Measurements from ENCODE around the gene KAT2B. TPM values are rescaled to one million over a fixed set of nuclear protein-coding genes. Genes with fewer than 3 reads are reported as not detected.
A peak's percentile ranks its signal among the peaks of the same experiment; 100 is the strongest.
"Not testable (repeated sequence)": the region's sequence is repeated elsewhere in the genome, so short reads cannot be mapped to it uniquely, and the experiment has no call there.

The KAT2B gene
- total RNA-seq, result 10.9 and 12.1 TPM in 2 replicates

DNA sequence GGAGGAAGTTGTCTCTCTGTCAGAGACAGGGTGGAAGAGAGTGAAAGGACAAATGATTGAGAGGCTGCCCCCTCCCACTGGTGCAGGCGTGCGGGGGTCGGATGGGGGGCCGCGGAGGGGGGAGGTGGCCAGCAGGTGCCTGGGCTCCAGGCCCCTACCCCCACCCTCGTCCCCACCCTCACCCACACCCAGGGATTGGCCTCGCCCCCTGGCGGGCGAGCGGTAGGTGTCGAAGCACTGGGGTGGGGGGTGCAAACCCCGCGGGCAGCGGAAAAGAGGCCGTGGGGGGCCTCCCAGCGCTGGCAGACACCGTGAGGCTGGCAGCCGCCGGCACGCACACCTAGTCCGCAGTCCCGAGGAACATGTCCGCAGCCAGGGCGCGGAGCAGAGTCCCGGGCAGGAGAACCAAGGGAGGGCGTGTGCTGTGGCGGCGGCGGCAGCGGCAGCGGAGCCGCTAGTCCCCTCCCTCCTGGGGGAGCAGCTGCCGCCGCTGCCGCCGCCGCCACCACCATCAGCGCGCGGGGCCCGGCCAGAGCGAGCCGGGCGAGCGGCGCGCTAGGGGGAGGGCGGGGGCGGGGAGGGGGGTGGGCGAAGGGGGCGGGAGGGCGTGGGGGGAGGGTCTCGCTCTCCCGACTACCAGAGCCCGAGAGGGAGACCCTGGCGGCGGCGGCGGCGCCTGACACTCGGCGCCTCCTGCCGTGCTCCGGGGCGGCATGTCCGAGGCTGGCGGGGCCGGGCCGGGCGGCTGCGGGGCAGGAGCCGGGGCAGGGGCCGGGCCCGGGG, at the start of gene KAT2B:
Gene KAT2B, plus strand, starts transcription at position 682 of the 783 bp plus-strand sequence. Its CDS starts 32 bp downstream, at position 714.
- peak within 1 kb of the TSS; percentile 95 for H3K4me3 Mint-ChIP-seq (ENCODE audit: low read depth)
- peak; percentile 77 for DNase-seq (ENCODE audit: low spot score)
- no peaks in the 10 kb centered on the region for H3K36me3 Mint-ChIP-seq (ENCODE audit: low read depth)
- intact Hi-C loops (cut with micrococcal nuclease), result loop anchor here (1.0 to 2.0 kb wide), 2 partner anchors 64 to 103 kb away; no protein-coding TSS in a partner anchor
- peaks cover 45% of the 10 kb centered on the region for H3K4me1 Mint-ChIP-seq (ENCODE audit: low read depth)
- peaks cover 5% of the 10 kb centered on the region for H3K27me3 Mint-ChIP-seq (ENCODE audit: low read depth)
- H3K27ac Mint-ChIP-seq, result peak within 1 kb of the TSS; percentile 91
- H3K9me3 Mint-ChIP-seq, result no peaks in the 10 kb centered on the region

GRCh38 chr3:19994796-19995195, 45.5 kb upstream of the KAT2B start:
- Mint-ChIP-seq H3K4me3 (ENCODE audit: low read depth) (no peak overlapping the region), H3K4me1 (ENCODE audit: low read depth) (peaks cover 1% of the 10 kb centered on the region), H3K36me3 (ENCODE audit: low read depth) (no peaks in the 10 kb centered on the region), H3K27me3 (ENCODE audit: low read depth) (no peaks in the 10 kb centered on the region), H3K9me3 (no peaks in the 10 kb centered on the region), H3K27ac (no peak overlapping the region)
- intact Hi-C loops (cut with micrococcal nuclease), result no loop called here
- no peak for DNase-seq (ENCODE audit: low spot score)

GRCh38 chr3:19997502-19997901, 42.7 kb upstream of the KAT2B start:
- Mint-ChIP-seq H3K27ac (no peak overlapping the region), H3K4me3 (ENCODE audit: low read depth) (no peak overlapping the region), H3K9me3 (no peaks in the 10 kb centered on the region), H3K27me3 (ENCODE audit: low read depth) (no peaks in the 10 kb centered on the region), H3K36me3 (ENCODE audit: low read depth) (no peaks in the 10 kb centered on the region), H3K4me1 (ENCODE audit: low read depth) (no peaks in the 10 kb centered on the region)
- no peak for DNase-seq (ENCODE audit: low spot score)
- intact Hi-C loops (cut with micrococcal nuclease), result no loop called here

DNA sequence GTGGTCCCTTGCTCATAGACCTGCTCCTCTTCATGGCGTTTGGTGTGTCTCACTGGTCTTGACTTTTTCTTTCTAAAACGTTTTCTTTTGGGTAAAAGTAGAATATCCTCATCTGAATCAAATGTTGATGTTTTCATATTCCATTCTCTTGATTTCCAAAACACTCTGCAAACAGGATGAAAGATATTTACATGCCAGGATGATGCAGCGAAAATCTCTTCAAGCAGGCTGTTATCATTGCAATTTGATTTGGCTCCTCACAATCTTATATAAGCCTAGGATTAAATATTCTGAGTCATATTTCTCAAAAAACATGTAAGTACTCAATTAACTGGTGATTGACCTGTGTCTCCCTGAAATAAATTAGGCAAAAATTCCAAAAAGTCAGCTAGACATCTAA, 38.3 kb upstream of the KAT2B start:
- no peak for DNase-seq (ENCODE audit: low spot score)

GRCh38 chr3:20007960-20008359, 32.3 kb upstream of the KAT2B start:
- Mint-ChIP-seq H3K9me3 (no peaks in the 10 kb centered on the region), H3K36me3 (ENCODE audit: low read depth) (no peaks in the 10 kb centered on the region), H3K4me3 (ENCODE audit: low read depth) (no peak overlapping the region), H3K4me1 (ENCODE audit: low read depth) (no peaks in the 10 kb centered on the region), H3K27me3 (ENCODE audit: low read depth) (no peaks in the 10 kb centered on the region), H3K27ac (no peak overlapping the region)
- intact Hi-C loops (cut with micrococcal nuclease), result no loop called here
- DNase-seq (ENCODE audit: low spot score), result no peak

More for the DNA sequence above, 38.3 kb upstream of the KAT2B start:
- Mint-ChIP-seq H3K27me3 (ENCODE audit: low read depth) (no peaks in the 10 kb centered on the region), H3K4me3 (ENCODE audit: low read depth) (no peak overlapping the region), H3K27ac (no peak overlapping the region), H3K9me3 (no peaks in the 10 kb centered on the region), H3K36me3 (ENCODE audit: low read depth) (no peaks in the 10 kb centered on the region), H3K4me1 (ENCODE audit: low read depth) (no peaks in the 10 kb centered on the region)
- intact Hi-C loops (cut with micrococcal nuclease), result no loop called here

- no peak for DNase-seq (ENCODE audit: low spot score)
- no peak overlapping the region for H3K4me3 Mint-ChIP-seq (ENCODE audit: low read depth)
- no peak overlapping the region for H3K27ac Mint-ChIP-seq
- H3K4me1 Mint-ChIP-seq (ENCODE audit: low read depth), result no peaks in the 10 kb centered on the region
- no peaks in the 10 kb centered on the region for H3K36me3 Mint-ChIP-seq (ENCODE audit: low read depth)
- no peaks in the 10 kb centered on the region for H3K9me3 Mint-ChIP-seq
- intact Hi-C loops (cut with micrococcal nuclease), result no loop called here
- no peaks in the 10 kb centered on the region for H3K27me3 Mint-ChIP-seq (ENCODE audit: low read depth)
Observed at GRCh38 chr3:20008646-20009045, 31.6 kb upstream of the KAT2B start.

- H3K36me3 Mint-ChIP-seq (ENCODE audit: low read depth), result no peaks in the 10 kb centered on the region
- H3K27ac Mint-ChIP-seq, result no peak within 1 kb of the TSS
- DNase-seq (ENCODE audit: low spot score), result no peak
- intact Hi-C loops (cut with micrococcal nuclease), result no loop called here
- H3K9me3 Mint-ChIP-seq, result no peaks in the 10 kb centered on the region
- H3K4me3 Mint-ChIP-seq (ENCODE audit: low read depth), result no peak within 1 kb of the TSS
- no peaks in the 10 kb centered on the region for H3K4me1 Mint-ChIP-seq (ENCODE audit: low read depth)
- no peaks in the 10 kb centered on the region for H3K27me3 Mint-ChIP-seq (ENCODE audit: low read depth)
Observed at GRCh38 chr3:20012164-20012563, 28.1 kb upstream of the KAT2B start, which contains the start of gene PP2D1. TSS of gene PP2D1 (minus strand) at chr3:20012264. CDS start at chr3:20012072, 192 bp downstream.

GRCh38 chr3:20013396-20013795, 26.9 kb upstream of the KAT2B start:
- intact Hi-C loops (cut with micrococcal nuclease), result no loop called here

DNA sequence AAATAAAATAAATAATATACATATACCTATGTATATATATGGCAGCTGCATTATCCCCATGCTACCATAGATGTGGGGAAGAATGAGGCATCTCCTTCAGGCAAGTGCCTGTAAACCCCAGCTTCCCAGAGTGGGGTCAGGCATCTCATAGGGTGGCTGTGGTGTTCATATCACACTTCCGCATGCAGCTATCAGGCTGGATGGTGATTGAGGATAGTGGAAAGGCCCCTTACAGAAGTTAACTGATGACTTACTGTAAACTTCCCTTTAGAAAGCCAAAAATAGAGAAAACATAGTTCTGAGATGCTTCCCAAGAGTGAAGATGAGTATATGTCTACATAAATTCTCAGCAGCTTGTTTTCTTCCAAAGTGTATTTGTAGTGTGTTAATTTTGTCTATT, 24.7 kb upstream of the KAT2B start:
- no peaks in the 10 kb centered on the region for H3K27me3 Mint-ChIP-seq (ENCODE audit: low read depth)
- no peaks in the 10 kb centered on the region for H3K36me3 Mint-ChIP-seq (ENCODE audit: low read depth)
- intact Hi-C loops (cut with micrococcal nuclease), result no loop called here
- no peak overlapping the region for H3K4me3 Mint-ChIP-seq (ENCODE audit: low read depth)
- H3K27ac Mint-ChIP-seq, result no peak overlapping the region
- no peak for DNase-seq (ENCODE audit: low spot score)
- H3K9me3 Mint-ChIP-seq, result no peaks in the 10 kb centered on the region
- no peaks in the 10 kb centered on the region for H3K4me1 Mint-ChIP-seq (ENCODE audit: low read depth)

More at GRCh38 chr3:20013396-20013795, 26.9 kb upstream of the KAT2B start:
- no peak overlapping the region for H3K4me3 Mint-ChIP-seq (ENCODE audit: low read depth)
- no peaks in the 10 kb centered on the region for H3K36me3 Mint-ChIP-seq (ENCODE audit: low read depth)
- DNase-seq (ENCODE audit: low spot score), result no peak
- H3K4me1 Mint-ChIP-seq (ENCODE audit: low read depth), result no peaks in the 10 kb centered on the region
- no peaks in the 10 kb centered on the region for H3K27me3 Mint-ChIP-seq (ENCODE audit: low read depth)
- H3K27ac Mint-ChIP-seq, result no peak overlapping the region
- no peaks in the 10 kb centered on the region for H3K9me3 Mint-ChIP-seq

- H3K9me3 Mint-ChIP-seq; H3K27ac Mint-ChIP-seq; H3K27me3 Mint-ChIP-seq (ENCODE audit: low read depth); intact Hi-C loops (cut with micrococcal nuclease); H3K4me1 Mint-ChIP-seq (ENCODE audit: low read depth); H3K36me3 Mint-ChIP-seq (ENCODE audit: low read depth); DNase-seq (ENCODE audit: low spot score); H3K4me3 Mint-ChIP-seq (ENCODE audit: low read depth): not testable (repeated sequence)
Observed at GRCh38 chr3:20016076-20016475, 24.2 kb upstream of the KAT2B start.

GRCh38 chr3:20022954-20023622, 17.2 kb upstream of the KAT2B start:
- Mint-ChIP-seq H3K36me3 (ENCODE audit: low read depth) (no peaks in the 10 kb centered on the region), H3K9me3 (no peaks in the 10 kb centered on the region), H3K27me3 (ENCODE audit: low read depth) (no peaks in the 10 kb centered on the region), H3K27ac (no peak overlapping the region), H3K4me3 (ENCODE audit: low read depth) (no peak overlapping the region), H3K4me1 (ENCODE audit: low read depth) (no peaks in the 10 kb centered on the region)
- intact Hi-C loops (cut with micrococcal nuclease), result no loop called here
- DNase-seq (ENCODE audit: low spot score), result no peak

GRCh38 chr3:20023623-20024405, 16.4 kb upstream of the KAT2B start:
- intact Hi-C loops (cut with micrococcal nuclease), result no loop called here
- Mint-ChIP-seq H3K9me3 (no peaks in the 10 kb centered on the region), H3K27me3 (ENCODE audit: low read depth) (no peaks in the 10 kb centered on the region)

More at GRCh38 chr3:20023623-20024405, 16.4 kb upstream of the KAT2B start:
- Mint-ChIP-seq H3K4me1 (ENCODE audit: low read depth) (no peaks in the 10 kb centered on the region), H3K36me3 (ENCODE audit: low read depth) (no peaks in the 10 kb centered on the region), H3K4me3 (ENCODE audit: low read depth) (no peak overlapping the region), H3K27ac (no peak overlapping the region)
- DNase-seq (ENCODE audit: low spot score), result no peak

Measured in activated T-helper 2 cell treated with anti-CD3 and anti-CD28 coated beads, Interferon-gamma antibody, Interleukin-2, Interleukin-4, amounts not matched to agents 10 μg/mL and 5 μg/mL and 100 μg/mL, durations not matched to agents 14 hours and 24 hours and 36 hours (primary cell).